ENCODE data around the gene HOXA11. TPM values are rescaled to one million over a fixed set of nuclear protein-coding genes. Genes with fewer than 3 reads are reported as not detected.
A peak's percentile ranks its signal among the peaks of the same experiment; 100 is the strongest.

HOXA11 gene
- total RNA-seq, 1 experiment from 2014 or later = not detected

DNA sequence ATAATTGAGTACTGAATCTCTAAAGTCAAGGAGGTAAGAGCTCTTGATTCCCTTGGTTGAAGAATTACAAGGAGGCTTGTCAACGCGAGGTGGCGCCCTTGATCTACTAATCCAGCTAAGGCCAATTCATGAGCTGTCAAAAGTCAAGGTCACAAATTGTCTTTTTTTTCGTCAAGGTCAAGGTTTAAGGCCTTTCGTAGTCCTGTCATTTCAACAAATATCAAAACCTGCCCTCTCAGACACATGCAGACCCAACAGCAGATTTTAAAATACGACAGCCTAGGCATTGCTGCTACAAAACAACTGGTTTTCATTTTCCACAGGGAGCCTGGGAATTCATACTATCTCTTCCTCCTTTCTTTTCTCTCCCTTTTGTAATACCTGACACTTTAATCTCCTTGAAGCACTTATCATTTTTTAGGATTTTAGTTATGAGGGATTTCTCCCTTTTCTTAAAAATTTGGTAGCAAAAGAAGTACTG is 11.3 kb upstream of the HOXA11 start:
- peak; percentile 72 for DNase-seq
- TF ChIP-seq CTCF (conservative IDR thresholded peaks at IDR 0.05) = peak; percentile 94
- H3K27me3 ChIP-seq (ENCODE audit: insufficient read depth, low read length) = peaks cover 85% of the 10 kb centered on the region

More for the DNA sequence above, 11.3 kb upstream of the HOXA11 start:
- Mint-ChIP-seq H3K27ac (no peak overlapping the region), H3K27me3 (ENCODE audit: low read depth) (peaks cover 95% of the 10 kb centered on the region), H3K4me3 (no peak overlapping the region; a peak in 1 of 5 replicates), H3K4me1 (peaks cover 2 to 16% of the 10 kb centered on the region in 2 experiments), H3K36me3 (ENCODE audit: insufficient read depth in 1 of 3, low read depth in 3 of 3) (no peaks in the 10 kb centered on the region; a peak in 1 of 7 replicates), H3K9me3 (peaks cover 3 to 14% of the 10 kb centered on the region in 2 experiments; a peak in 2 of 5 replicates)
- Histone ChIP-seq H2AK5ac (ENCODE audit: insufficient read length, low read length) (no peak overlapping the region), H3K27ac (ENCODE audit: insufficient read length, low read depth, low read length) (no peak overlapping the region), H2BK120ac (ENCODE audit: low read depth, low read length, poor library complexity, severe bottlenecking) (no peak overlapping the region), H4K91ac (ENCODE audit: insufficient read length, low read depth, low read length) (no peak overlapping the region), H2BK20ac (ENCODE audit: low read depth, low read length, poor library complexity, severe bottlenecking) (no peak overlapping the region), H2BK12ac (ENCODE audit: insufficient read length, low read depth, low read length) (no peak overlapping the region), H3K18ac (ENCODE audit: insufficient read length, low read depth, low read length) (no peak overlapping the region), H4K5ac (ENCODE audit: insufficient read length, low read depth, low read length) (no peak overlapping the region), H4K20me1 (ENCODE audit: control insufficient read depth, insufficient read depth, insufficient read length) (no peaks in the 10 kb centered on the region), H3K23ac (ENCODE audit: insufficient read length, low read depth, low read length) (no peak overlapping the region), H3K9ac (ENCODE audit: extremely low read depth, insufficient read length, low read length) (no peak overlapping the region), H3K79me1 (ENCODE audit: insufficient read depth, low read depth, low read length, poor library complexity, severe bottlenecking) (no peaks in the 10 kb centered on the region), H3K23me2 (ENCODE audit: insufficient read length, low read depth, low read length, poor library complexity, severe bottlenecking) (no peaks in the 10 kb centered on the region), H4K8ac (replicated peaks; ENCODE audit: insufficient read length, low read depth, low read length) (no peak overlapping the region), H3K4me1 (ENCODE audit: insufficient read depth, low read length) (no peaks in the 10 kb centered on the region), H3K56ac (ENCODE audit: insufficient read length, low read depth, low read length) (no peak overlapping the region), H3K4ac (ENCODE audit: low read depth, low read length) (no peak overlapping the region), H2AFZ (ENCODE audit: low read length) (no peak overlapping the region), H3K79me2 (ENCODE audit: insufficient read depth, low read length) (no peaks in the 10 kb centered on the region), H2BK15ac (ENCODE audit: low read depth, low read length) (no peak overlapping the region), H3K4me2 (ENCODE audit: insufficient read depth, insufficient read length, low read length) (no peak overlapping the region), H3K9me3 (ENCODE audit: control insufficient read depth, low read depth, low read length) (no peaks in the 10 kb centered on the region), H2BK5ac (ENCODE audit: insufficient read length, low read length) (no peak overlapping the region), H3T11ph (ENCODE audit: low read length) (no peak overlapping the region), H3K14ac (ENCODE audit: insufficient read depth, low read length) (no peak overlapping the region)
- WGBS (ENCODE audit: extremely low coverage, insufficient read length, low lambda C conversion rate) = no CpG with 5 or more reads among the region's 6 CpGs

All from H9 (cell line).